CD4-positive, alpha-beta T cell treated with Interleukin-2 at 100 ng/mL for 4 hours (primary cell): ENCODE measurements around the gene NBL1.

Source experiments
- DNase-seq: peaks from one replicate; pipeline ENCODE4 v3.0.0-alpha.2; 2020; ENCODE audit warnings: low spot score

Gene NBL1

GRCh38 chr1:19670787-19671186, 26.7 kb downstream of the NBL1 start:
- DNase-seq = no peak

GRCh38 chr1:19672237-19672636, 28.1 kb downstream of the NBL1 start:
- DNase-seq = no peak

GRCh38 chr1:19675797-19676196, 31.7 kb downstream of the NBL1 start:
- no peak for DNase-seq

- DNase-seq = no peak
Observed at GRCh38 chr1:19676438-19676922, 32.4 kb downstream of the NBL1 start.

- no peak for DNase-seq
Observed at GRCh38 chr1:19678493-19678892, 34.4 kb downstream of the NBL1 start.

- no peak for DNase-seq
Observed at GRCh38 chr1:19678931-19679453, 34.9 kb downstream of the NBL1 start.

GRCh38 chr1:19679691-19680090, 35.6 kb downstream of the NBL1 start:
- no peak for DNase-seq

GRCh38 chr1:19680644-19681043, 36.5 kb downstream of the NBL1 start:
- no peak for DNase-seq

- DNase-seq = no peak
Observed at GRCh38 chr1:19682257-19682656, 38.1 kb downstream of the NBL1 start.

- no peak for DNase-seq
Observed at GRCh38 chr1:19682901-19683300, 38.8 kb downstream of the NBL1 start.

- no peak for DNase-seq
Observed at GRCh38 chr1:19683351-19683750, 39.2 kb downstream of the NBL1 start.

GRCh38 chr1:19684677-19685076, 40.6 kb downstream of the NBL1 start:
- no peak for DNase-seq

GRCh38 chr1:19685994-19686393, 41.9 kb downstream of the NBL1 start:
- DNase-seq = no peak

- no peak for DNase-seq
Observed at GRCh38 chr1:19687414-19687813, 43.3 kb downstream of the NBL1 start.

- peak; percentile 50 for DNase-seq
Observed at GRCh38 chr1:19688041-19688842, 44.1 kb downstream of the NBL1 start.

GRCh38 chr1:19689085-19689757, 45.1 kb downstream of the NBL1 start:
- DNase-seq = no peak

GRCh38 chr1:19689856-19690255, 45.7 kb downstream of the NBL1 start:
- DNase-seq = no peak

- no peak for DNase-seq
Observed at GRCh38 chr1:19690342-19690741, 46.2 kb downstream of the NBL1 start.

- no peak for DNase-seq
Observed at GRCh38 chr1:19694298-19694697, 50.2 kb downstream of the NBL1 start.

GRCh38 chr1:19695772-19696171, 51.7 kb downstream of the NBL1 start:
- no peak for DNase-seq

GRCh38 chr1:19696820-19697219, 52.7 kb downstream of the NBL1 start:
- no peak for DNase-seq

GRCh38 chr1:19698181-19698580, 54.1 kb downstream of the NBL1 start:
- DNase-seq = no peak

GRCh38 chr1:19700079-19700777, 56.1 kb downstream of the NBL1 start:
- DNase-seq = no peak
